Liver (tissue), 9 donors: ENCODE data around the gene FGFBP3. TPM values are rescaled to one million over a fixed set of nuclear protein-coding genes. Genes with fewer than 3 reads are reported as not detected.
A peak's percentile ranks its signal among the peaks of the same experiment; 100 is the strongest.

Experiments used
- DNase-seq: peaks from one replicate; pipeline ENCODE4 v3.0.0-alpha.2; 2017; ENCODE audit warnings: low spot score
- H3K27ac ChIP-seq, 2 donors: one replicate each; pipeline ENCODE4 v1.7.0; 2013; ENCODE audit warnings: inconsistent platforms in 2 of 2, low read length in 2 of 2, control low read depth in 1 of 2, low read depth in 1 of 2, mild to moderate bottlenecking in 1 of 2
- H3K27me3 ChIP-seq, 4 donors: one replicate each; pipeline versions ENCODE4 v1.6.1 to v1.7.0; 2013; ENCODE audit warnings: low read length in 3 of 4, inconsistent platforms in 1 of 4, mild to moderate bottlenecking in 1 of 4, moderate library complexity in 1 of 4; ENCODE audit not compliant: control insufficient read depth in 4 of 4, insufficient read depth in 4 of 4
- H3K36me3 ChIP-seq, 4 donors: one replicate each; pipeline versions ENCODE4 v1.6.1 to v1.7.0; 2013; ENCODE audit warnings: low read length in 3 of 4, mild to moderate bottlenecking in 3 of 4, low read depth in 1 of 4, moderate library complexity in 1 of 4; ENCODE audit not compliant: control insufficient read depth in 4 of 4, insufficient read depth in 3 of 4
- H3K4me1 ChIP-seq, 4 donors: one replicate each; pipeline versions ENCODE4 v1.6.1 to v1.7.0; 2013; ENCODE audit warnings: low read length in 3 of 4, mild to moderate bottlenecking in 3 of 4, moderate library complexity in 1 of 4; ENCODE audit not compliant: control insufficient read depth in 4 of 4, insufficient read depth in 4 of 4
- H3K4me3 ChIP-seq, 3 donors: one replicate each; pipeline versions ENCODE4 v1.6.1 to v1.7.0; 2013; ENCODE audit warnings: low read length in 3 of 3, control low read depth in 1 of 3, low read depth in 1 of 3, mild to moderate bottlenecking in 1 of 3
- H3K9ac ChIP-seq, 2 donors: one replicate each; pipeline ENCODE4 v1.7.0; 2013; ENCODE audit warnings: low read length in 2 of 2, mild to moderate bottlenecking in 2 of 2, moderate library complexity in 2 of 2, control low read depth in 1 of 2, low read depth in 1 of 2
- H3K9me3 ChIP-seq, 4 donors: one replicate each; pipeline versions ENCODE4 v1.6.1 to v1.7.0; 2013; ENCODE audit warnings: low read length in 3 of 4; ENCODE audit not compliant: control insufficient read depth in 4 of 4
- ATF3 ChIP-seq: IDR thresholded peaks from 2 replicates; pipeline ENCODE4 v1.6.1; 2016; ENCODE audit warnings: antibody characterized with exemption
- CTCF ChIP-seq: fragments of 150-350 bp; IDR thresholded peaks from 2 replicates; pipeline ENCODE4 v1.5.1; 2017; ENCODE audit warnings: improper control_type of control experiment, low read depth, low read length; ENCODE audit not compliant: missing input control
- EGR1 ChIP-seq, 2 donors: IDR thresholded peaks; 2 replicates each; pipeline ENCODE4 v1.6.1; 2016 to 2018; ENCODE audit warnings: antibody characterized with exemption in 2 of 2, low read depth in 2 of 2
- FOXA1 ChIP-seq: IDR thresholded peaks from 2 replicates; pipeline ENCODE4 v1.6.1; 2016; ENCODE audit warnings: antibody characterized with exemption
- FOXA2 ChIP-seq: IDR thresholded peaks from 2 replicates; pipeline ENCODE4 v1.6.1; 2016; ENCODE audit warnings: antibody characterized with exemption
- GABPA ChIP-seq, 2 donors: IDR thresholded peaks in 1 of 2; conservative IDR thresholded peaks in 1 of 2; 2 replicates each; pipeline ENCODE4 v1.6.1; 2016; ENCODE audit warnings: antibody characterized with exemption in 2 of 2, mild to moderate bottlenecking in 1 of 2, moderate library complexity in 1 of 2
- HNF4A ChIP-seq, 2 donors: conservative IDR thresholded peaks; 2 replicates each; pipeline ENCODE4 v1.6.1; 2016; ENCODE audit warnings: antibody characterized with exemption in 2 of 2, mild to moderate bottlenecking in 2 of 2
- HNF4G ChIP-seq: IDR thresholded peaks from 2 replicates; pipeline ENCODE4 v1.6.1; 2016; ENCODE audit warnings: antibody characterized with exemption
- JUND ChIP-seq, 2 donors: IDR thresholded peaks; 2 replicates each; pipeline ENCODE4 v1.6.1; 2016; ENCODE audit warnings: antibody characterized with exemption in 2 of 2
- MAX ChIP-seq: IDR thresholded peaks from 2 replicates; pipeline ENCODE4 v1.6.1; 2016; ENCODE audit warnings: antibody characterized with exemption
- NR2F2 ChIP-seq: IDR thresholded peaks from 2 replicates; pipeline ENCODE4 v1.6.1; 2016; ENCODE audit warnings: antibody characterized with exemption
- REST ChIP-seq: IDR thresholded peaks from 2 replicates; pipeline ENCODE4 v1.6.1; 2016; ENCODE audit warnings: antibody characterized with exemption, mild to moderate bottlenecking
- RXRA ChIP-seq, 2 donors: IDR thresholded peaks; 2 replicates each; pipeline ENCODE4 v1.6.1; 2017 to 2018; ENCODE audit warnings: antibody characterized with exemption in 2 of 2, mild to moderate bottlenecking in 1 of 2
- SP1 ChIP-seq: IDR thresholded peaks from 2 replicates; pipeline ENCODE4 v1.6.1; 2018; ENCODE audit warnings: antibody characterized with exemption, mild to moderate bottlenecking
- TAF1 ChIP-seq: conservative IDR thresholded peaks from 2 replicates; pipeline ENCODE4 v1.6.1; 2016; ENCODE audit warnings: antibody characterized with exemption, mild to moderate bottlenecking
- YY1 ChIP-seq: IDR thresholded peaks from 2 replicates; pipeline ENCODE4 v1.6.1; 2016; ENCODE audit warnings: antibody characterized with exemption, mild to moderate bottlenecking
- WGBS: extraction: QIAGEN DNeasy Blood & Tissue Kit; methylation state at CpG from one replicate; pipeline ENCODE4 v1.1.7; 2013; 5-methylcytosine and 5-hydroxymethylcytosine counted together
- polyA plus RNA-seq, 2 donors: library from polyadenylated mRNA; stranded (reverse) in 1 of 2; unstranded in 1 of 2; fragments of 200-250 nt in 1 of 2; fragments of >200 nt in 1 of 2; fragmentation: Nextera tagmentation in 1 of 2; extraction: Ambion mirVana in 1 of 2; gene quantifications; one replicate each; pipeline versions ENCODE4 v1.2.1 to v1.2.3, GENCODE V29; 2013 to 2015
- total RNA-seq, 2 donors: library from RNA; depleted of rRNA; stranded (reverse); fragments of >200 nt; gene quantifications; one replicate each; pipeline ENCODE4 v1.2.3, GENCODE V29; 2014
- TF ChIP-seq, protein P1 (sequence below): IDR thresholded peaks from 2 replicates; pipeline ENCODE4 v1.6.1; 2016; ENCODE audit warnings: antibody characterized with exemption
- donor health status: healthy.
- donor health status: healthy.
- donor health status: healthy.
- donor health status: healthy.
- donor health status: healthy.

The FGFBP3 gene
- total and polyA plus RNA-seq, 4 donors = 0.08 to 0.37 (median 0.19) TPM

DNA sequence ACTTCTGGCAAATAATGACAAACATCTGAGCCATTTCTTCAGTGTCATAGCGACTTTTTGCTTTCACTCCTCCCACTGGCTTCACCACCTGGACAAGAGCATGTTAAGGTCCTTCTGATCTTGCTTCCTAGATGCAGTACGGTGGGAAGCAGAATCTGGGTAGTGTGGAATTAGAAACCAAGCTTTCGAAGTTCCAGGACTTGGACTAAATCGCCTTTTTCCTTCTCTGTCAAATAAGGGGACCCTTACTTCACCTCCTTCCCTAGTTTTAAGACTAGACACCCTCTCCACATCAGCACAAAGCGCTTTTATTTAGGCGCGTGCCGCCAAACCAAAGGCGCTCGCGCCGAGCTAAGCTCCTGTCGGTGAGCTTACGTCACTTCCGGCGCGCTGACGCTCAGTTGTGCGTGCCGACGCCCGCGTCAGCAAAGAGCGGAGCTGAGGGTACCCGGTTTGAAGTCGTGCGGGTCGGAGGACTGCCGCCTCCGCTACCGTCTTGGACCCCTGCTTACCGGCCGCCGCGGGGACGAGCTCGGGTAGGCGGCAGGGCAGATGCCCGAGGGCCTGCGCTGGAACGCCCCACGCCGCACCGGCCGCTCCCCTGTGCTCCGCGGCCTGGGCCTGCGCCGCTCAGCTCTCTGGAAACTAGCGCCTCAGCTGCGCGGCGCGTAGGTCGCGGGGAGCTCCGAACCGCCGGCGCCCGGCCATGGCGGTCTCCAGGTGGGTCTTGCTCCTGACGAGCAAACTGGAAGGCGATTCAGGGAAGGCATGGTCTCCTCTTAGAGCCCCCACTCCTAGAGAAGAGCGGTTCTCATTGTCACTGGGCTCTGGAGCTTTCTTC is 14.3 kb upstream of the FGFBP3 start, which contains the start of gene BTAF1:
TSS of gene BTAF1 (plus strand) at position 400 of the 841 bp plus-strand sequence. CDS start at position 707, 307 bp downstream.
- DNase-seq = peak; percentile 92
- Histone ChIP-seq H3K27me3 (no peaks in the 10 kb centered on the region), H3K4me3 (peak within 1 kb of the TSS; percentile 87 to 99 (median 98)), H3K9ac (peak within 1 kb of the TSS; percentile 93 to 100), H3K36me3 (no peaks in the 10 kb centered on the region), H3K9me3 (peaks cover 0 to 3% (median 0%) of the 10 kb centered on the region in 4 donors), H3K27ac (peak within 1 kb of the TSS; percentile 99), H3K4me1 (peaks cover 5 to 30% (median 10%) of the 10 kb centered on the region in 4 donors)
- under 1% methylated on average over 65 of the region's 65 CpGs for WGBS
- no peak for TF ChIP-seq HNF4A (conservative IDR thresholded peaks at IDR 0.05)
- TF ChIP-seq REST = peak; percentile 51
- no peak for TF ChIP-seq CTCF
- no peak for TF ChIP-seq HNF4G
- peak; percentile 68 for TF ChIP-seq MAX
- TF ChIP-seq FOXA2 = no peak
- TF ChIP-seq JUND (IDR thresholded peaks at IDR 0.05) = peak; percentile 28 to 30
- TF ChIP-seq SP1 = peak; percentile 30
- TF ChIP-seq FOXA1 = no peak
- peak; percentile 37 for TF ChIP-seq TAF1
- TF ChIP-seq GABPA (IDR thresholded peaks at IDR 0.05 in 1 of 2, conservative IDR thresholded peaks at IDR 0.05 in 1 of 2) = peak; percentile 78 to 94
- TF ChIP-seq RXRA (IDR thresholded peaks at IDR 0.05) = no peak
- no peak for TF ChIP-seq NR2F2
- no peak for TF ChIP-seq EGR1 (IDR thresholded peaks at IDR 0.05; ENCODE audit: low read depth in 2 of 2)
- TF ChIP-seq, protein P1, sequence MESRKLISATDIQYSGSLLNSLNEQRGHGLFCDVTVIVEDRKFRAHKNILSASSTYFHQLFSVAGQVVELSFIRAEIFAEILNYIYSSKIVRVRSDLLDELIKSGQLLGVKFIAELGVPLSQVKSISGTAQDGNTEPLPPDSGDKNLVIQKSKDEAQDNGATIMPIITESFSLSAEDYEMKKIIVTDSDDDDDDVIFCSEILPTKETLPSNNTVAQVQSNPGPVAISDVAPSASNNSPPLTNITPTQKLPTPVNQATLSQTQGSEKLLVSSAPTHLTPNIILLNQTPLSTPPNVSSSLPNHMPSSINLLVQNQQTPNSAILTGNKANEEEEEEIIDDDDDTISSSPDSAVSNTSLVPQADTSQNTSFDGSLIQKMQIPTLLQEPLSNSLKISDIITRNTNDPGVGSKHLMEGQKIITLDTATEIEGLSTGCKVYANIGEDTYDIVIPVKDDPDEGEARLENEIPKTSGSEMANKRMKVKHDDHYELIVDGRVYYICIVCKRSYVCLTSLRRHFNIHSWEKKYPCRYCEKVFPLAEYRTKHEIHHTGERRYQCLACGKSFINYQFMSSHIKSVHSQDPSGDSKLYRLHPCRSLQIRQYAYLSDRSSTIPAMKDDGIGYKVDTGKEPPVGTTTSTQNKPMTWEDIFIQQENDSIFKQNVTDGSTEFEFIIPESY = no peak
- no peak for TF ChIP-seq ATF3
- TF ChIP-seq YY1 = peak; percentile 37
